Ishikawa (cell line): ENCODE results near the gene NCK2.

Source experiments
- EGR1 ChIP-seq: IDR thresholded peaks from 2 replicates; pipeline ENCODE4 v1.6.1; 2012
- MAX ChIP-seq: IDR thresholded peaks from 2 replicates; pipeline ENCODE4 v1.6.1; 2012

DNA sequence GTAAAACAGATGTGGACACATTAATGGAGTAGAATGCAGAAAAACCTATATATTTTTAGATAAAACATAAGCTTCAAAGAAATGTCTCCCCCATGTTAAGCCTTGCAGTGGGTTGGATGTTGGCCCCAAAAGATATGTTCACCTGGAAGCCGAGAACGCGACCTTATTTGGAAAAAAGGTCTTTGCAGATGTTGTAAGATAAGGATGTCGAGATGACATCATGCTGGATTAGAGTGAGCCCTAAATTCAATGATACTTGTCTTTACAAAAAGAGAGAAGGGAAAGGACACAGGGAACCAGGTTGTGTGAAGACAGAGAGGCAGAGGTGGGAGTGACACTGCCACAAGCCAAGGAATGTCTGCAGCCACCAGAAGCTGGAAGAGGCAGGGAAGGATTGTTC is 3.1 kb upstream of the NCK2 start:
- no peak for TF ChIP-seq MAX
- no peak for TF ChIP-seq EGR1
